ENCODE measurements around the gene PRSS33.

- TF ChIP-seq TARDBP (IDR thresholded peaks at IDR 0.05) (no peak), SUZ12 (IDR thresholded peaks at IDR 0.05) (no peak), FOXK2 (IDR thresholded peaks at IDR 0.05) (no peak)
These were observed 26.4 kb upstream of the PRSS33 start for GRCh38 chr16:2813771-2814221.
